Sigmoid colon (tissue), 7 donors: ENCODE data around the gene CFAP20DC. TPM values are rescaled to one million over a fixed set of nuclear protein-coding genes. Genes with fewer than 3 reads are reported as not detected.

Experiments used
- DNase-seq: peaks from one replicate; pipeline ENCODE4 v3.0.0-alpha.2; 2019
- H3K27ac ChIP-seq, 4 donors: fragments of 200-600 bp; sonication (generic); one replicate each; pipeline ENCODE4 v1.5.1; 2016 to 2019; ENCODE audit warnings: mild to moderate bottlenecking in 1 of 4
- H3K27me3 ChIP-seq, 3 donors: fragments of 200-600 bp; sonication (generic); one replicate each; pipeline ENCODE4 v1.5.1; 2019; ENCODE audit warnings: mild to moderate bottlenecking in 1 of 3
- H3K36me3 ChIP-seq, 4 donors: fragments of 200-600 bp; sonication (generic); one replicate each; pipeline ENCODE4 v1.5.1; 2016 to 2019
- H3K4me1 ChIP-seq, 4 donors: fragments of 200-600 bp; sonication (generic); one replicate each; pipeline ENCODE4 v1.5.1; 2017 to 2019
- H3K4me3 ChIP-seq, 4 donors: fragments of 200-600 bp; sonication (generic); one replicate each; pipeline ENCODE4 v1.5.1; 2017 to 2019; ENCODE audit warnings: mild to moderate bottlenecking in 2 of 4, moderate library complexity in 1 of 4
- H3K9me3 ChIP-seq, 4 donors: fragments of 200-600 bp in 3 of 4; sonication (generic) in 3 of 4; one replicate each; pipeline versions ENCODE4 v1.5.1 to v1.6.1; 2013 to 2019
- EP300 ChIP-seq, 4 donors: sonication (generic); formaldehyde crosslinking; IDR thresholded peaks; one replicate each; pipeline ENCODE4 v1.6.1; 2017; ENCODE audit warnings: antibody characterized with exemption in 4 of 4
- POLR2A ChIP-seq, 2 donors: fragments of 450-650 bp; IDR thresholded peaks; one replicate each; pipeline ENCODE4 v1.6.1; 2016; ENCODE audit warnings: antibody characterized with exemption in 2 of 2, mild to moderate bottlenecking in 2 of 2, moderate library complexity in 2 of 2
- POLR2AphosphoS5 ChIP-seq, 4 donors: sonication (generic); formaldehyde crosslinking; IDR thresholded peaks; one replicate each; pipeline ENCODE4 v1.6.1; 2017; ENCODE audit warnings: antibody characterized with exemption in 4 of 4
- WGBS, 2 donors: extraction: QIAGEN DNeasy Blood & Tissue Kit; methylation state at CpG; one replicate each; pipeline ENCODE4 v1.1.7; 2013; 5-methylcytosine and 5-hydroxymethylcytosine counted together
- intact Hi-C: fragments of 100-400 bp; cut with DNase I; formaldehyde crosslinking; loops from one replicate; pipeline ENCODE4 v1.15.1; 2023
- polyA plus RNA-seq, 3 donors: library from polyadenylated mRNA; stranded (reverse); fragments of 200-250 nt; gene quantifications; one replicate each; pipeline ENCODE4 v1.2.3, GENCODE V29; 2013
- total RNA-seq, 4 donors: library from RNA; depleted of rRNA; stranded (reverse); fragments of >200 nt; gene quantifications; one replicate each; pipeline ENCODE4 v1.1.0, GENCODE V29; 2016
- TF ChIP-seq, protein P1 (sequence below), 4 experiments: fragments of 450-650 bp in 3 of 4; fragments of 200-600 bp in 1 of 4; IDR thresholded peaks; one replicate each; pipeline ENCODE4 v1.5.1; 2016 to 2019; ENCODE audit warnings: antibody characterized with exemption in 4 of 4, mild to moderate bottlenecking in 3 of 4, moderate library complexity in 2 of 4
- donor health status: healthy with polysubstance abuse.
- donor health status: Bipolar disorder and iron deficiency.
- donor health status: healthy.

Gene CFAP20DC
- total and polyA plus RNA-seq, 7 donors, result under 0.01 to 0.83 (median 0.37) TPM; not detected in 1

DNA sequence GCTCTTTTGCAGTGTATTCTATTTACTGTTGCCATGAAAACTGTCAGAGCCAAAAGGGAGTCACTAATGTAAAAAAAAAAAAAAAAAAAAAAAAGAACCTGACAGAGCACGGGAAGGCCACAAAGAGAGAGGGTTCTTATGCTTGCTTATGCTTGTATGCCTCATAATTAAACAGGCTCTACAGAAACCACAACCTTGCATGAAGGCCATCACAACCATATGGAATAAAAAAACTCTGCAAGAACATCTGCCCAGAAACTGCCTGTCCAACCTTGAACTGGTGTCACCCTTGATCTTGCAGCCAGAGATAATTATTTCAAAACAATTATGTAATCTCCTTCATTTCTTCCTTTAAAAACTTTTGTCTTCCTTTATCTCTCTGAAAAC, 50.1 kb downstream of the CFAP20DC start:
- no peak for DNase-seq
- Histone ChIP-seq H3K4me1 (no peaks in the 10 kb centered on the region), H3K36me3 (no peaks in the 10 kb centered on the region), H3K4me3 (no peak overlapping the region), H3K27ac (no peak overlapping the region), H3K27me3 (no peaks in the 10 kb centered on the region), H3K9me3 (no peaks in the 10 kb centered on the region)
- WGBS, 2 donors, result 65 to 69% methylated on average over 1 of the region's 1 CpG
- intact Hi-C loops, result no loop called here
- no peak for TF ChIP-seq POLR2AphosphoS5 (IDR thresholded peaks at IDR 0.05)
- no peak for TF ChIP-seq EP300 (IDR thresholded peaks at IDR 0.05)
- no peak for TF ChIP-seq POLR2A (IDR thresholded peaks at IDR 0.05)
- TF ChIP-seq, protein P1, sequence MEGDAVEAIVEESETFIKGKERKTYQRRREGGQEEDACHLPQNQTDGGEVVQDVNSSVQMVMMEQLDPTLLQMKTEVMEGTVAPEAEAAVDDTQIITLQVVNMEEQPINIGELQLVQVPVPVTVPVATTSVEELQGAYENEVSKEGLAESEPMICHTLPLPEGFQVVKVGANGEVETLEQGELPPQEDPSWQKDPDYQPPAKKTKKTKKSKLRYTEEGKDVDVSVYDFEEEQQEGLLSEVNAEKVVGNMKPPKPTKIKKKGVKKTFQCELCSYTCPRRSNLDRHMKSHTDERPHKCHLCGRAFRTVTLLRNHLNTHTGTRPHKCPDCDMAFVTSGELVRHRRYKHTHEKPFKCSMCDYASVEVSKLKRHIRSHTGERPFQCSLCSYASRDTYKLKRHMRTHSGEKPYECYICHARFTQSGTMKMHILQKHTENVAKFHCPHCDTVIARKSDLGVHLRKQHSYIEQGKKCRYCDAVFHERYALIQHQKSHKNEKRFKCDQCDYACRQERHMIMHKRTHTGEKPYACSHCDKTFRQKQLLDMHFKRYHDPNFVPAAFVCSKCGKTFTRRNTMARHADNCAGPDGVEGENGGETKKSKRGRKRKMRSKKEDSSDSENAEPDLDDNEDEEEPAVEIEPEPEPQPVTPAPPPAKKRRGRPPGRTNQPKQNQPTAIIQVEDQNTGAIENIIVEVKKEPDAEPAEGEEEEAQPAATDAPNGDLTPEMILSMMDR (IDR thresholded peaks at IDR 0.05), result no peak

DNA sequence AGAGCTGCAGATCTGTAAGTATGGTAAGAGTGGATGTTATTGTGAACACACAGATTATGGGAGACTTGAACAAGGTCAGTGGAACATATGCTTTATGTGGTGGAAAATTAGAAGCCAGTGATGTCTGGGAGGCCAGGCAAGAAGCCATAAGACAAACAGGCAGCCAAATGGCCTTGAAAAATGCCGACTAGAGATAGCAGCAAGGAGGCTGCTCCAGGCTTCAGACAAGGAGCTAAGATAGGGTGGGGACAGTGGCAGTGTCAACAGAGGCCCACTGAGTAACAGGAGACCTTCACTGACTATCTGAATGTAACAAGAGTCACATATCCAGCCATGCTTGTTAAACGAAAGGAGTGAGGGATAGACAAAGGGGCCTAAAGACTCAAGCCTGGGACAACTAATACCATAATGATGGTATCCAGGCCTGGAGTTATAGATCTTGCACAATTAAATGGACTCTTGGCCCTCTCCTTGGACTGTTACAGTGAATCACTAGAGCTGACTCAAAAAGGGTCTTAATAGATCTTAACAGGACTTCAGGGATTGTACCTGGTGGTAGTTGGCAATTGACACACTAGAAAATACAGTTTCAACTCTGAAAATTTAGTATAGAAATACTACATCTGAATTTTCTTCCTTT, 50.6 kb downstream of the CFAP20DC start:
- no peak overlapping the region for H3K4me3 ChIP-seq
- WGBS, 2 donors, result 69 to 83% methylated on average over 2 of the region's 2 CpGs
- no peaks in the 10 kb centered on the region for H3K9me3 ChIP-seq
- H3K27me3 ChIP-seq, result no peaks in the 10 kb centered on the region
- H3K4me1 ChIP-seq, result no peaks in the 10 kb centered on the region
- H3K27ac ChIP-seq, result no peak overlapping the region
- no peak for TF ChIP-seq POLR2A (IDR thresholded peaks at IDR 0.05)
- TF ChIP-seq EP300 (IDR thresholded peaks at IDR 0.05), result no peak
- TF ChIP-seq, protein P1 (IDR thresholded peaks at IDR 0.05), result no peak
- TF ChIP-seq POLR2AphosphoS5 (IDR thresholded peaks at IDR 0.05), result no peak
- intact Hi-C loops, result no loop called here
- H3K36me3 ChIP-seq, result no peaks in the 10 kb centered on the region
- no peak for DNase-seq

DNA sequence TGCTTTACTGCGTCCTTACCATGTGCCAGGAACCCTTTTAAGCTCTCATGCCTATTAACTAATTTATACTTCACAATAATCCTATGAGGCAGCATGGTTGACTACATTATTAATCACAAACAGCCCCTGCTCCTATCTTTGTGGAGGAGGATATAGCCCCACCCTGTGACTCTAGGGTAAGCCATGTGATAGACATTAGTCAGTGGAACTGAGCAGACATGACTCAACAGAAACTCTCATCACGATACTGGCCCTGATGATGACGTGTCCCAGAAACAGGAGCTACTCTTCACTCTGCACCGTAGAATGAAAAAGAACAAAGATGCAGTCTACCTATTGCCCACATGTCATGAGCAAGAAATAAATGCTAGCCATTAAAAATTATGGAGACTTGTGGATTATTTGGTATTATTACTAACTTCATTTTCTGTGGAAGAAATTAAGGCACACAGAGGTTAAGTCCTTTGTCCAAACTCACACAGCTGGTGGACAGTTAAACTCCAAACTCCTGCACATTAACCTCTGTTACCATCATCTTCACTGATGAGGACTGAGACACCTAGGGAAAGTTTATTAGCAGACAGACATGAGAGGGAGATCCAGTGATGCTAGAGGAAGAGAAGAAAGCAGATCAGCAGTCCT, 51.2 kb downstream of the CFAP20DC start:
- Histone ChIP-seq H3K9me3 (no peaks in the 10 kb centered on the region), H3K36me3 (no peaks in the 10 kb centered on the region), H3K4me1 (no peaks in the 10 kb centered on the region), H3K4me3 (no peak overlapping the region), H3K27me3 (no peaks in the 10 kb centered on the region), H3K27ac (no peak overlapping the region)
- intact Hi-C loops, result no loop called here
- DNase-seq, result no peak
- no peak for TF ChIP-seq EP300 (IDR thresholded peaks at IDR 0.05)
- TF ChIP-seq, protein P1 (IDR thresholded peaks at IDR 0.05), result no peak
- no peak for TF ChIP-seq POLR2A (IDR thresholded peaks at IDR 0.05)
- TF ChIP-seq POLR2AphosphoS5 (IDR thresholded peaks at IDR 0.05), result no peak
- WGBS, 2 donors, result 85% methylated on average over 4 of the region's 4 CpGs

DNA sequence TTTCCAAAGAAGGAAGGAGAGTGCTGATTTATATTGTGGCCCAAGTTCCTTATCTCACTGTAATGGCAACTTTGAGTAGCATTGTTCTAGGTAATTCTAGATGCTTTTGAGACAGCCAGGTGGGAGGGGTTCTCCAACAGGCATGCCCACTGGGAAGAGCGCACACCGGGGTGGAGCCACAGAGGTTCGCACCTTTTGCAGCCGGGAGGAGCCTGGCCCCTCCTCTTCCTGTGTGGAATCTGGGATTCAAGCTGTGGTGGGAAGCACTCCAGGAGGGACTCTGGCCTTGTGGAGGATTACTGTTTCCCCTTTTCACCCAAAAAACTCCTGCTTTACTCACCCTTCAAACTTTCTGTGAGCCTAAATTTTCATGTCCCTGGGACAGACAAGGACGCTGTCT, 53.1 kb downstream of the CFAP20DC start:
- TF ChIP-seq, protein P1 (IDR thresholded peaks at IDR 0.05), result no peak
- TF ChIP-seq EP300 (IDR thresholded peaks at IDR 0.05) (no peak), POLR2A (IDR thresholded peaks at IDR 0.05) (no peak), POLR2AphosphoS5 (IDR thresholded peaks at IDR 0.05) (no peak)
- Histone ChIP-seq H3K27me3 (no peaks in the 10 kb centered on the region), H3K36me3 (no peaks in the 10 kb centered on the region), H3K9me3 (no peaks in the 10 kb centered on the region), H3K4me1 (no peaks in the 10 kb centered on the region), H3K4me3 (no peak overlapping the region), H3K27ac (no peak overlapping the region)
- 94 to 96% methylated on average over 5 of the region's 5 CpGs for WGBS, 2 donors
- intact Hi-C loops, result no loop called here
- no peak for DNase-seq
